ENCODE measurements around the gene SLC27A4.

DNA sequence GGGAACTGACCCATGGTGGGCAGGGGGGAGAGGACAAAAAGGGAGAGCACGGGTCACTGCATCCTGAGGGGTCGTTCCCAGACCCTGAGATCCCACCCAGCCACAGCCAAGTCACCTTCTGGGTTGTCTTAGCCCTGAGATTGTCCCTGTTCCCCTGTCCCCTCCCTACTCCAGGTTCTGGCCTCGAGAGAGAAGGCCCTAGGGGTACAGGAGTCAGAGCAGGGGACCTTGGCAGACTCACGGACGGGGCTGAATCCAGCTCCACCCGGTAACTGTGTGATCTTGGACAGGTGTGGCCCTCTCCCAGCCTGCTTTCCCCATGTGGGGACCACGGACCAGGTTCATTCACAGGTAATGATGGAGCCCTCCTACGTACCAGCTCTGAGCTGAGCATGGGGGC, 69.1 kb downstream of the SLC27A4 start:
- no peak for TF ChIP-seq CTCF (conservative IDR thresholded peaks at IDR 0.05 in 1 of 2, IDR thresholded peaks at IDR 0.05 in 1 of 2; ENCODE audit: extremely low read depth in 1 of 2, insufficient read depth in 1 of 2, low read depth in 1 of 2, low read length in 2 of 2)
- TF ChIP-seq EZH2 (IDR thresholded peaks at IDR 0.05; ENCODE audit: borderline replicate concordance, low read length) = no peak
